Kidney epithelial cell (primary cell): ENCODE data around the gene DLGAP4. TPM values are rescaled to one million over a fixed set of nuclear protein-coding genes. Genes with fewer than 3 reads are reported as not detected.

Experiments
- DNase-seq: peaks from one replicate; pipeline ENCODE4 v3.0.0-alpha.2; 2010; ENCODE audit warnings: low read depth
- H3K27me3 ChIP-seq: 2 replicates; pipeline ENCODE4 v1.6.0; 2011; ENCODE audit warnings: low read length; ENCODE audit not compliant: control insufficient read depth, insufficient read depth
- H3K36me3 ChIP-seq: 2 replicates; pipeline ENCODE4 v1.5.1; 2011; ENCODE audit warnings: low read length; ENCODE audit not compliant: control insufficient read depth, insufficient read depth
- H3K4me3 ChIP-seq: 2 replicates; pipeline ENCODE4 v1.5.1; 2011; ENCODE audit warnings: low read depth, mild to moderate bottlenecking, control low read depth, low read length
- CTCF ChIP-seq: IDR thresholded peaks from 2 replicates; pipeline ENCODE4 v1.5.1; 2011; ENCODE audit warnings: mild to moderate bottlenecking, moderate library complexity, low read length, control low read depth, inconsistent platforms; ENCODE audit not compliant: insufficient read depth, poor library complexity, severe bottlenecking
- total RNA-seq: library from RNA; depleted of rRNA; stranded (reverse); fragments of >200 nt; gene quantifications from 2 replicates; pipeline ENCODE4 v1.2.3, GENCODE V29; 2015

Gene DLGAP4
- total RNA-seq, 1 donor from 2014 or later: 78.4 TPM

- no peak for DNase-seq
- H3K4me3 ChIP-seq: no peak overlapping the region
- no peak for TF ChIP-seq CTCF
Observed at GRCh38 chr20:36407199-36407733, 101.1 kb downstream of the DLGAP4 start.

GRCh38 chr20:36408219-36408618, 102.1 kb downstream of the DLGAP4 start:
- no peak overlapping the region for H3K4me3 ChIP-seq
- TF ChIP-seq CTCF: no peak
- DNase-seq: no peak
- H3K36me3 ChIP-seq: no peaks in the 10 kb centered on the region
- peaks cover 11% of the 10 kb centered on the region for H3K27me3 ChIP-seq

More at GRCh38 chr20:36407199-36407733, 101.1 kb downstream of the DLGAP4 start:
- H3K27me3 ChIP-seq: peaks cover 16% of the 10 kb centered on the region
- H3K36me3 ChIP-seq: no peaks in the 10 kb centered on the region

- no peak for TF ChIP-seq CTCF
- H3K27me3 ChIP-seq: peaks cover 2% of the 10 kb centered on the region
- no peak overlapping the region for H3K4me3 ChIP-seq
- H3K36me3 ChIP-seq: no peaks in the 10 kb centered on the region
- DNase-seq: no peak
Observed at GRCh38 chr20:36411861-36412454, 105.8 kb downstream of the DLGAP4 start.

GRCh38 chr20:36415475-36416002, 109.4 kb downstream of the DLGAP4 start:
- Histone ChIP-seq H3K4me3 (no peak overlapping the region), H3K36me3 (no peaks in the 10 kb centered on the region), H3K27me3 (peaks cover 2% of the 10 kb centered on the region)
- DNase-seq: no peak
- TF ChIP-seq CTCF: no peak

- DNase-seq: no peak
- H3K27me3 ChIP-seq: peaks cover 4% of the 10 kb centered on the region
- TF ChIP-seq CTCF: no peak
- H3K36me3 ChIP-seq: no peaks in the 10 kb centered on the region
- no peak overlapping the region for H3K4me3 ChIP-seq
Observed at GRCh38 chr20:36418711-36419110, 112.6 kb downstream of the DLGAP4 start.
